ENCODE data around the gene TPPP.
"Not testable (repeated sequence)": the region's sequence is repeated elsewhere in the genome, so short reads cannot be mapped to it uniquely, and the experiment has no call there.

GRCh38 chr5:681317-682191 is 11.6 kb downstream of the TPPP start:
- TF ChIP-seq CTCF (conservative IDR thresholded peaks at IDR 0.05; ENCODE audit: low read length); EZH2phosphoT487 (IDR thresholded peaks at IDR 0.05; ENCODE audit: borderline replicate concordance): not testable (repeated sequence)

All from Loucy (cell line).